Activated B cell treated with CpG ODN at 0.5 μM for 24 hours (primary cell): ENCODE measurements around the gene TMEM181. TPM values are rescaled to one million over a fixed set of nuclear protein-coding genes. Genes with fewer than 3 reads are reported as not detected.

ENCODE experiments used
- ATAC-seq: fragments of 200-7000 bp; cut with Tn5 transposase; one replicate; pipeline ENCODE4 v1.10.0; 2021; ENCODE audit warnings: low read depth, mild to moderate bottlenecking, moderate library complexity
- CTCF ChIA-PET: fragments of 350-600 bp; sonication (Branson Sonifier 250); formaldehyde crosslinking; loops from one replicate; lab custom pipeline; 2021; ENCODE audit warnings: antibody characterized with exemption; lab: Charles Lee
- POLR2A ChIA-PET: fragments of 350-600 bp; sonication (Branson Sonifier 250); formaldehyde crosslinking; loops from one replicate; lab custom pipeline; 2021; ENCODE audit warnings: antibody characterized with exemption; lab: Charles Lee
- DNase-seq: peaks from one replicate; pipeline ENCODE4 v3.0.0; 2022
- H3K27ac Mint-ChIP-seq: one replicate; pipeline ENCODE4 v1.8.0; 2020; ENCODE audit warnings: mixed read lengths
- H3K27me3 Mint-ChIP-seq: one replicate; pipeline ENCODE4 v1.8.0; 2021; ENCODE audit warnings: mixed read lengths
- H3K36me3 Mint-ChIP-seq: one replicate; pipeline ENCODE4 v1.8.0; 2021; ENCODE audit warnings: low read depth, mixed read lengths
- H3K4me1 Mint-ChIP-seq: one replicate; pipeline ENCODE4 v1.8.0; 2021; ENCODE audit warnings: mixed read lengths
- H3K4me3 Mint-ChIP-seq: one replicate; pipeline ENCODE4 v1.8.0; 2020; ENCODE audit warnings: mild to moderate bottlenecking, mixed read lengths
- H3K9me3 Mint-ChIP-seq: one replicate; pipeline ENCODE4 v1.8.0; 2020; ENCODE audit warnings: mixed read lengths
- CTCF ChIP-seq: fragments of 200-600 bp; IDR thresholded peaks from one replicate; pipeline ENCODE4 v1.8.0; 2022; ENCODE audit warnings: antibody characterized with exemption, mild to moderate bottlenecking
- intact Hi-C: fragments of 100-400 bp; cut with micrococcal nuclease; formaldehyde crosslinking; loops from one replicate; pipeline ENCODE4 v1.15.1; 2024
- total RNA-seq: library from RNA; stranded (reverse); gene quantifications from 2 replicates; pipeline ENCODE4 v1.2.3, GENCODE V29; 2022

Gene TMEM181
- total RNA-seq, 1 donor from 2014 or later: 8.8 TPM

GRCh38 chr6:158593670-158594069 is 33.8 kb downstream of the TMEM181 start:
- peaks cover 21% of the 10 kb centered on the region for H3K4me1 Mint-ChIP-seq

GRCh38 chr6:158595223-158595622 is 35.3 kb downstream of the TMEM181 start:
- Mint-ChIP-seq H3K4me1 (peaks cover 21% of the 10 kb centered on the region), H3K36me3 (peaks cover 70% of the 10 kb centered on the region), H3K27ac (no peak overlapping the region), H3K27me3 (no peaks in the 10 kb centered on the region), H3K9me3 (no peaks in the 10 kb centered on the region), H3K4me3 (no peak overlapping the region)
- ATAC-seq (peak; percentile 42), DNase-seq (no peak)
- ChIA-PET POLR2A (no interaction called here), CTCF (interaction anchor here (0.9 to 2.9 kb wide), 3 partner anchors 10 to 381 kb away, joined by 3 to 17 read pairs (median 9); no protein-coding TSS in a partner anchor)
- intact Hi-C loops: no loop called here
- no peak for TF ChIP-seq CTCF

More at GRCh38 chr6:158593670-158594069, 33.8 kb downstream of the TMEM181 start:
- ChIA-PET POLR2A (no interaction called here), CTCF (interaction anchor here (1.3 kb wide), 1 partner anchor 11 kb away, joined by 5 read pairs; no protein-coding TSS in a partner anchor)
- intact Hi-C loops: no loop called here
- Mint-ChIP-seq H3K27ac (no peak overlapping the region), H3K36me3 (peaks cover 75% of the 10 kb centered on the region), H3K4me3 (no peak overlapping the region), H3K9me3 (no peaks in the 10 kb centered on the region), H3K27me3 (no peaks in the 10 kb centered on the region)
- DNase-seq: no peak
- TF ChIP-seq CTCF: no peak
- ATAC-seq: no peak

- H3K36me3 Mint-ChIP-seq: peaks cover 59% of the 10 kb centered on the region
Observed at GRCh38 chr6:158596861-158597260, 37.0 kb downstream of the TMEM181 start.

GRCh38 chr6:158597565-158597964 is 37.7 kb downstream of the TMEM181 start:
- Mint-ChIP-seq H3K27me3 (no peaks in the 10 kb centered on the region), H3K4me3 (no peak overlapping the region), H3K4me1 (peaks cover 21% of the 10 kb centered on the region), H3K36me3 (peaks cover 60% of the 10 kb centered on the region), H3K27ac (no peak overlapping the region), H3K9me3 (no peaks in the 10 kb centered on the region)
- POLR2A ChIA-PET: no interaction called here
- TF ChIP-seq CTCF: no peak
- intact Hi-C loops: no loop called here
- ATAC-seq (no peak), DNase-seq (no peak)
- CTCF ChIA-PET: interaction anchor here (1.8 kb wide), 1 partner anchor 376 kb away, joined by 7 read pairs; no protein-coding TSS in a partner anchor

More at GRCh38 chr6:158596861-158597260, 37.0 kb downstream of the TMEM181 start:
- ATAC-seq: peak; percentile 34
- Mint-ChIP-seq H3K27ac (peak overlapping the region; percentile 81), H3K9me3 (no peaks in the 10 kb centered on the region), H3K4me3 (no peak overlapping the region), H3K27me3 (no peaks in the 10 kb centered on the region), H3K4me1 (peaks cover 21% of the 10 kb centered on the region)
- intact Hi-C loops: no loop called here
- no peak for TF ChIP-seq CTCF
- CTCF ChIA-PET: interaction anchor here (1.0 to 2.9 kb wide), 2 partner anchors 94 to 377 kb away, joined by 4 to 17 read pairs; no protein-coding TSS in a partner anchor
- POLR2A ChIA-PET: no interaction called here
- no peak for DNase-seq

- intact Hi-C loops: no loop called here
- no peak for DNase-seq
- no peak overlapping the region for H3K27ac Mint-ChIP-seq
- no peak overlapping the region for H3K4me3 Mint-ChIP-seq
- ATAC-seq: no peak
- H3K27me3 Mint-ChIP-seq: no peaks in the 10 kb centered on the region
- CTCF ChIA-PET: no interaction called here
- peaks cover 21% of the 10 kb centered on the region for H3K4me1 Mint-ChIP-seq
- no peak for TF ChIP-seq CTCF
- POLR2A ChIA-PET: no interaction called here
- peaks cover 61% of the 10 kb centered on the region for H3K36me3 Mint-ChIP-seq
- H3K9me3 Mint-ChIP-seq: no peaks in the 10 kb centered on the region
Observed at GRCh38 chr6:158599635-158600034, 39.7 kb downstream of the TMEM181 start.
